Measurements from ENCODE around the gene GNE. TPM values are rescaled to one million over a fixed set of nuclear protein-coding genes. Genes with fewer than 3 reads are reported as not detected.

GNE gene
- total RNA-seq, 1 donor from 2014 or later, result 7.2 TPM

DNA sequence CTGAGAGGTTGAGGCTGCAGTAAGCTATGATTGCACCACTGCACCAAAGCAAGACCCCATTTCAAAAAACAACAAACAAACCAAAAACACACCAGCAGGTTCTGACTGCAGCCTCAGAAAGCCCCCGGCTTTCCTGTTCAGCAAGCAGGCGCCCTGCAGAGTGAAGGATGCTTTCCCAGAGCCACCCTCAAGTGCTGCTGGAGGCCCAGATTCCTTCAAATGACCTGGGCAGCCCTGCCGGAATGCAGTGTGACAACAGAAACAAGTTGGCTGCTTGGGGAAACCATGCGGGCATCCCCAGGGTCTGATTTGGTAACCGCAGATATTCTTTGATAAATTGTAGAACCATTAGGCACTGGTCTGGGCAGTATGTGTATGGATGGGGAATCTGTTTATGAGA is 35.7 kb upstream of the GNE start:
- intact Hi-C loops (cut with DNase I), result no loop called here
- Histone ChIP-seq H3K27ac (no peak overlapping the region), H3K4me1 (no peaks in the 10 kb centered on the region), H3K27me3 (no peaks in the 10 kb centered on the region), H3K36me3 (no peaks in the 10 kb centered on the region), H3K9me3 (no peaks in the 10 kb centered on the region), H3K4me3 (no peak overlapping the region)
- TF ChIP-seq, protein P1, sequence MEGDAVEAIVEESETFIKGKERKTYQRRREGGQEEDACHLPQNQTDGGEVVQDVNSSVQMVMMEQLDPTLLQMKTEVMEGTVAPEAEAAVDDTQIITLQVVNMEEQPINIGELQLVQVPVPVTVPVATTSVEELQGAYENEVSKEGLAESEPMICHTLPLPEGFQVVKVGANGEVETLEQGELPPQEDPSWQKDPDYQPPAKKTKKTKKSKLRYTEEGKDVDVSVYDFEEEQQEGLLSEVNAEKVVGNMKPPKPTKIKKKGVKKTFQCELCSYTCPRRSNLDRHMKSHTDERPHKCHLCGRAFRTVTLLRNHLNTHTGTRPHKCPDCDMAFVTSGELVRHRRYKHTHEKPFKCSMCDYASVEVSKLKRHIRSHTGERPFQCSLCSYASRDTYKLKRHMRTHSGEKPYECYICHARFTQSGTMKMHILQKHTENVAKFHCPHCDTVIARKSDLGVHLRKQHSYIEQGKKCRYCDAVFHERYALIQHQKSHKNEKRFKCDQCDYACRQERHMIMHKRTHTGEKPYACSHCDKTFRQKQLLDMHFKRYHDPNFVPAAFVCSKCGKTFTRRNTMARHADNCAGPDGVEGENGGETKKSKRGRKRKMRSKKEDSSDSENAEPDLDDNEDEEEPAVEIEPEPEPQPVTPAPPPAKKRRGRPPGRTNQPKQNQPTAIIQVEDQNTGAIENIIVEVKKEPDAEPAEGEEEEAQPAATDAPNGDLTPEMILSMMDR (IDR thresholded peaks at IDR 0.05), result no peak
- no peak for DNase-seq (ENCODE audit: low spot score in 2 of 2)

DNA sequence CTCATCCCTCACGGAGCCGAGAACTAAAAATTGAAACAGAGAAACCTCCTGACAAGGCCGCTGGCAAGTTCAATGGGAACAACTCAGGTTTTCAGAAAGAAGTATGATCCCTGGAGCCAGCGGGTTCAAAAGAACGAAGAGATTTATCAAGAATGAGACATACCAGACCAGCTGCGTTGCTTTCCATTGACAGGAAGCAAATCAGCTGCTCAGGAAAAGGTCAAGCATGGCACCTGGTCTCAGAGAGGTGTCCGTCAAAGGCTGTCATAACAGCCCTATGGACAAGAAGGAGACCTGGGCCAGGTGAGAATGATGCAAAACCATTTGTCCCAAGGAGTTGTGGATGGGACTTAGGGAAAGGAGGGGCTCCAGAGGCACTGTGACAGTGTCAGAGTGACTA is 34.9 kb upstream of the GNE start:
- Histone ChIP-seq H3K36me3 (no peaks in the 10 kb centered on the region), H3K4me3 (no peak overlapping the region), H3K27ac (no peak overlapping the region), H3K27me3 (no peaks in the 10 kb centered on the region), H3K9me3 (no peaks in the 10 kb centered on the region), H3K4me1 (no peaks in the 10 kb centered on the region)
- no peak for DNase-seq (ENCODE audit: low spot score in 2 of 2)
- intact Hi-C loops (cut with DNase I), result no loop called here
- TF ChIP-seq, protein P1 (IDR thresholded peaks at IDR 0.05), result no peak

DNA sequence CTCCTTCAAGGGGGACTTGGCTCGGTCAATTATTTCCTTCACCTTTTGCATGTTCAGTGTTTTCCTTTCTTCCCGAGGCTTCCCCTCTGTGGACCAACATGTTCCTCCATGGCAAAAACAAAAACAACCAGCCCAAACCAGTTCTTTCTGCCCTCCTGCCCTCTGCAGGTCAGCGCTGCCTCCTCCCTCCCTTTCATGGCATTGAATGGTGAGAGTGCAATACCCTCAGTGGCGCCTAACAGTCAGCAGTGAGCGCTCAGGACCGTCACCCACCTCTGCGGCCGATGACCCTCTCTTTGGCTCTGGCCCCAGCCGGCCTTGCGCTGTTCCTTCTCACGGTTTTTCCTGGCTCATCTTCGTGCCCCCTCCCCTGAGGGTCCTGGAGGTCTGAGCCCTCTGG is 34.4 kb upstream of the GNE start:
- H3K27me3 ChIP-seq, result no peaks in the 10 kb centered on the region
- no peak for DNase-seq (ENCODE audit: low spot score in 2 of 2)
- H3K9me3 ChIP-seq, result no peaks in the 10 kb centered on the region
- intact Hi-C loops (cut with DNase I), result no loop called here
- H3K4me3 ChIP-seq, result no peak overlapping the region
- H3K27ac ChIP-seq, result no peak overlapping the region
- H3K36me3 ChIP-seq, result no peaks in the 10 kb centered on the region
- TF ChIP-seq, protein P1 (IDR thresholded peaks at IDR 0.05), result no peak
- no peaks in the 10 kb centered on the region for H3K4me1 ChIP-seq

DNA sequence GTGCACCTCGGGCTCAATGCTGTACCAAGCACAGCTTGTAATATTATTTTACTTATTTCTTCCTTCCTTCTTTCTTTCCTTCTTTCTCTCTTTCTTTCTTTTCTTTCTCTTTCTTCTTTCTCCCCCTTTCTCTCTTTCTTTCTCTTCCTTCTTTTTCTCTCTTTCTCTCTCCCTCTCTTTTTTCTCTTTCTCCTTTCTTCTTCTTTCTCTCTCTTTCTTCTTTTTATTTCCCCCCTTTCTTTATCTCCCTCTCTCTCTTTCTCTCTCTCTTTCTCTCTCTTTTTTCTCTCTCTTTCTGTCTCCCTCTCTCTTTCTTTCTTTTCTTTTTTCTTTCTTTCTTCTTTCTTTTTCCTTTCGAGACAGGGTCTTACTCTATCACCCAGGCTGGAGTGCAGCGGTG is 32.7 kb upstream of the GNE start:
- H3K4me3 ChIP-seq, result no peak overlapping the region
- H3K27ac ChIP-seq, result no peak overlapping the region
- no peaks in the 10 kb centered on the region for H3K4me1 ChIP-seq
- no peaks in the 10 kb centered on the region for H3K36me3 ChIP-seq
- H3K9me3 ChIP-seq, result no peaks in the 10 kb centered on the region
- DNase-seq (ENCODE audit: low spot score in 2 of 2), result no peak
- TF ChIP-seq, protein P1 (IDR thresholded peaks at IDR 0.05), result no peak
- intact Hi-C loops (cut with DNase I), result no loop called here
- H3K27me3 ChIP-seq, result no peaks in the 10 kb centered on the region

DNA sequence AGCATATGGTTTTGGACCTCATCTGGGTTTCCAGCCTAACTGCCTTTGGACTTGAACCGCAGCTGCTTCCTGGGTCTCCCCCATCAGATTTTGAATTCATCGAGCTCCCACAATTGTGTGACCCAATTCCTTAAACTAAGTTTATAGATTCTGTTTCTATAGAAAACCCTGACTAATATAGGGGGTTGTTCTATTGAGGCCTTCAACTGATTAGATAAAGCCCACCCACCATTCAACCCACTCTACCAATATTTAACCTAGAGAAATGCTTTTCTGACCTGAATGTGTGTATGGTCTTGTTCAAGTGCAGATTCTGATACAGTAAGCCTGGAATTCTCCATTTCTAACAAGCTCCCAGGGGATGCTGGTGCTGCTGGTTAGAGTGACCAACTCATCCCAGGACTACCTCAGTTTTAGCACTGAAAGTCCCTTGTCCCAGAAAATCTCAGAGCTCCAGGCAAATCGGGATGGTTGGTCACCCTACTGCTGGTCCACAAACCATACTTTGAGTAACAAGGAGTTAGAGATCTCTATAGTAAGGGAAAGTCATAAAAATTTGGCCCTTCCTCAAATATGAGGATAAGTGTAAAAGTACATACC is 31.7 kb upstream of the GNE start:
- Histone ChIP-seq H3K4me1 (no peaks in the 10 kb centered on the region), H3K27ac (no peak overlapping the region), H3K9me3 (no peaks in the 10 kb centered on the region), H3K4me3 (no peak overlapping the region), H3K36me3 (no peaks in the 10 kb centered on the region), H3K27me3 (no peaks in the 10 kb centered on the region)
- intact Hi-C loops (cut with DNase I), result no loop called here
- TF ChIP-seq, protein P1 (IDR thresholded peaks at IDR 0.05), result no peak
- DNase-seq (ENCODE audit: low spot score in 2 of 2), result no peak

DNA sequence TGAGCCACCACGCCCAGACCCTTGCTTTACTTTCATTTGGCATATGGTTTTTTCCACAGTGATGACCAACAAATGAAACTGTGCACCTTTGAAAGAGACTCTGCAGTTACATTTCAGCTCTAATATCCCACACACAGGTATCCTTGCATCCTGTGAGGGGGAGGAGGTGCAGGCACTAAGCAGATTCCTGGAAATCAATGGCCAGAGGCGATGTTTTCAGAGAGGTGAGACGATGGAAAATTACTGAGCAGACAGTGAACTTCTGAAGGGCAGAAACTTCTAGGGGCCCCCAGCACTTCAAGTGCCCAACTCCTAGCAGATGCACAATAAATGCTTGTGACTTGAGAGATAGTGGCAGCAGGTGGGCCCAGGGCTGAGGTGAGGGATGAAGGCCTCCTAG is 29.8 kb upstream of the GNE start:
- Histone ChIP-seq H3K27ac (no peak overlapping the region), H3K27me3 (no peaks in the 10 kb centered on the region), H3K36me3 (no peaks in the 10 kb centered on the region), H3K4me3 (no peak overlapping the region), H3K9me3 (no peaks in the 10 kb centered on the region), H3K4me1 (no peaks in the 10 kb centered on the region)
- TF ChIP-seq, protein P1 (IDR thresholded peaks at IDR 0.05), result no peak
- no peak for DNase-seq (ENCODE audit: low spot score in 2 of 2)
- intact Hi-C loops (cut with DNase I), result no loop called here

Measured in ascending aorta (tissue), 2 donors.